ENCODE measurements around the gene PIK3AP1.
A peak's percentile ranks its signal among the peaks of the same experiment; 100 is the strongest.
"Not testable (repeated sequence)": the region's sequence is repeated elsewhere in the genome, so short reads cannot be mapped to it uniquely, and the experiment has no call there.

The PIK3AP1 gene

DNA sequence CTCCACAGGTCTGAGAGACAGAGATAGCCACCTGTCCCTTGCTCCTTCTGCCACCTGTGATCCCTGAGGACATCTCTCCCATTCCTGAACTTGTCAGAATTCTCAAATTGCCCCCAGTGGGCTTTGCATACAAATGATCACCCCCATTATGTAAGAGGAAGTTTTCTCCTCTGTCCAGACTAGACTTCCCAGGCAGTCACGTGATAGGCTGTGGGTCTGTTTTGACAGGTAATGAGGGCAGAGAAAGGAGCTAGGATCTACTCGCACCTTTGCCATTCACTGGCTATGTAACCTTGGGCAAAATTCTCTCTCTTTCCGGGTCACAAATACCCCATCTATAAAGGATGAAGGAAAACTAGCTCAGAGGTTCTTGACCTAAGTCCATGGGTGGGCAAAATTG, 112.1 kb downstream of the PIK3AP1 start:
- DNase-seq, result no peak

DNA sequence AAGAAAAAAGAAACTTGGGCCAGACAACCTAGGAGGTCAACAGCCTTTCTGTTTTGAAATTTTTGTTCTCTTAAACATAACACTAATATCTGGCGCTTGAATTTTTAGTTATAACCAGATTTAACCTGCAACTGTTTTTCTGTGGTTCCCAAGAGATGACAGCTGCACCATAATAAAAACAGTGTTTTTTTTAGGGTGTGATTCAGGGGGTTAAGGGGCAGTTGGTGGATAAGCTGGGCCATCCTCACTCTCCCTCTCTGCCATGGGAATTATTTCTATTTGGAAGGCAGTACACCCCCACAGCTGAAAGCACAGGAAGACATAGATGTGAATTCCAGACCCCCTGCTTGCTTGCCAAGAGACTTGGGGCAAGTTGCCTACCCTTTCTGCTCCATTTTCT, 113.4 kb downstream of the PIK3AP1 start:
- DNase-seq, result no peak

DNA sequence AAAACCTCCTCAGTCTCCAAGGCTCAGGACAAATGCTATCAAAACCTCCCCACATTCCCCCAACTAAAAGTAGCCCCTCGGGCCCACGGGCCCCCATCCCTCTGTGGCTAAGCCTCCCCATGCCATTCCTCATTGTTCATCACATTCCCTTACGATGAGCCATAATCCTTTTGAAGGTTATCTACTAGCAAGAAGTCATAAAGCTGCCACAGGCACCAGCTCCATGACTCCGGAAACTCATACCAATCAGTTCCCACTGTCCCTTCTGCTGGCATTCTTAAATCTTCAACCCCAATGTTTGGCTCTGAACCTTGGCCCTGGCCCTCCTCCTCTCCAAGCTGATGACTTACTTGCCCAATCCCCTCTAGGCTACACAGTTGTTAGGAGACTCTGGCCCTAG, 114.1 kb downstream of the PIK3AP1 start:
- DNase-seq, result no peak

DNA sequence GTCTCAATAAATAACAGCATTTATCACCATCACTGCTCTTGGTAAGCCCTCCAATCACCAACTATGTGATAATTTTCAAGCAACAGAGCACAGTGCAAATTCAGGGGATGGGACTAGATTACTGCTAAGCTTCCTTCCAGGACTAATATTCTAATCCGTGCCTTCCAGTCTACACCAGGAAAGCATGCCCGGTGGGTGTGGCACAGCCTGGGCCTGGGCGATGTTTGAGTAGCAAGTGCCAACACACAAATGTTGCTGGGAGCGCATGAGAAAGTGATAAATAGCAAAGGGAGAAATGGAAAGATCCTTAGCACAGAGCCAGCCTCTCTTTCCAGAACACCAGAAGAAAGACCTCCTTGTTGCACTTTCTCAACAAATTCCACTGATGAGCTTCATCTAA, 120.0 kb downstream of the PIK3AP1 start:
- DNase-seq, result no peak

DNA sequence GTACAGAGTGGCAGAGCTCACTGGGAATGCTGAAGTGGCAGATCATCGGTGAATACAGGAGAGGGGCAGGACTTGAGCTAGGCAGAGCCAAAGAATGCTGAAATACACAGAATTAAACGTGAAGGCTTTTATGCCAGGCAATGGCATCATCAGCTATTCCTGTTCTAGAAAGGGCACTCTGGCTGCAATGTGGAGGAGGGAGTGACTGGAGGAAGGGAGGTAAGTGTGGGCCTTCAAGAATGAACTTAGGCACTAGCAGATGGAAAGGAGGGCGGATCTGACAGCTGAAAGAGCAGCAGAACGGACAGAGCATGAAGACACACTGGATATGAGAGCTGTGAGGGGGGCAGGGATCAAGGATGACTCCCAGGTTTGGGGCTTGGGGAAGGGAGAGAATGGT, 121.5 kb downstream of the PIK3AP1 start:
- DNase-seq, result no peak

DNA sequence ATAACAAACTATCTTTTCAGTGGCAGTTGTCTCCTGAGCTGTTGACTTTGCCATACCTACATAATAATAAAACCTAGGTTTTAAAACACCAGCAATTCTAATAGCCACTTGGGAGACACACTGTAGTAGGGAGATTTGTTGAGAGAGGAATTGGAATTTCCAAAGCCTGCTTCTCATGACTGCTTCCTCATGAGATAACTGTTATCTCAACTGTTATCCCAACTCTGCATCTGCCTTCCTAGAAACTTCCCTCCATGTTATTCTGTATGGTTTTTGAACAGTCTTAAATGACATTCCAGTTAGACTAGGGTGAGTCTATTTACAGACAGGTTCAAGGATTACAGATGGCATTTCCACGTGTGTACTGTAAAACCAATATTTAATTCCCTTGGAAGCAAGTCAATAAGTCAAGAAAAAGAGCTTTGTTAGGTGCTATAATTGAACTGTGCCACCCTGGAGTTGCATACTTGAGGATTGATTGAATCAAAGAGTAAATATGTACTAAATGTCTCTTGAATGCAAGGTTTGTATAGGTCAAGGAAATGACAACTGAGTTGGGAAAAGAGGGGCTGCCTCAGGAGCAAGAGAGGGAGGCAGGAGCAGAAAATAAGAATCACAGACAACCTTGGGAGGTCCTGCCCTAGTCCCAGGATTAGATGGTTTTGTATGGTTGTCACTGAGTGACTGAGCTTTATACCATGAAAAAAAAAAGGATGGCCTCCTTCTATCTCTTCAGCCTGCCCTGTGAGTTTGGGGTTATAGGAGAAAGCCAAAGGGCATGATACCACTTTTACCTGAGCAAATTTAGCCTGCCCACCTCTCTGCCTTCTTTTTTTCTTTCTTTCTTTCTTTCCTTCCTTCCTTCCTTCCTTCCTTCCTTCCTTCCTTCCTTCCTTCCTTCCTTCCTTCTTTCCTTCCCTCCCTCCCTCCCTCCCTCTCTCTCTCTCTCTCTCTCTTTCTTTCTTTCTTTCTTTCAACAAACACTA, 123.6 kb downstream of the PIK3AP1 start:
- no peak for DNase-seq

DNA sequence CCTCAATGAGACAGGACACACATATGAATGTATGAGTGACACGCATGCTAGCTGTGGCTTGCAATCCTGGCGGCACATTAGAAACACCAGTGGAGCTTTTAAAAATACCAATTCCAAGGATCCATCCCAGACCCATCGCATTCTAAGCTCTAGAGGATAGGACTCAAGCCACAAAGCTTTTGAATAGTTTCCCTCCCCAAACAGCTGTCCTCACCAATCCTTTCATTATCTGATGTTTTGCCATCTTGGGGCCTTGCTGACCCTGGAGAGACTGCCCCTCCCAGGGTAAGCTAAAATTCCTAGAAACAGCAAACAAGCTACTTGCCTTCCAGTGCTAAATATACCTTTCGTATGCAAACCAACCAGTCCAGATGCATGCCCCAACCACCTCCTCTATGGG, 124.6 kb downstream of the PIK3AP1 start:
- no peak for DNase-seq

DNA sequence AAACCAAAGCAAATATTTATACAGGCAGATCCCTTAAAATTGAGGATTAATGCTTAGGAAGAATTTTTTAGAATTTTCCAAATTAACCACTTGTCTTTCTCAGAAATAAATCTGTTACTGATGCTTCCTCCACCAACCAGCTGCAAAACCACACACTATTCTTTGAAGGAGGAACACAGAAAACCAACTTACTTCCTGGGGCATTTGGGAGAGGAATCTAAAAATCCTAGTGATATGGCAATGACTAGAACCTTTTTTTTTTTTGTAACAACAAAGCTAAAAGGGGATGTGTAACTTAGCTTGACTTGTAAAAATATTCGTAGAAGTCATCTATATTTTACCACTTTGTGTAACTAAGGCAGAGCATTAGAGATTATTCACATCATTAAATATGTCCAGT, 128.4 kb downstream of the PIK3AP1 start:
- no peak for DNase-seq

DNA sequence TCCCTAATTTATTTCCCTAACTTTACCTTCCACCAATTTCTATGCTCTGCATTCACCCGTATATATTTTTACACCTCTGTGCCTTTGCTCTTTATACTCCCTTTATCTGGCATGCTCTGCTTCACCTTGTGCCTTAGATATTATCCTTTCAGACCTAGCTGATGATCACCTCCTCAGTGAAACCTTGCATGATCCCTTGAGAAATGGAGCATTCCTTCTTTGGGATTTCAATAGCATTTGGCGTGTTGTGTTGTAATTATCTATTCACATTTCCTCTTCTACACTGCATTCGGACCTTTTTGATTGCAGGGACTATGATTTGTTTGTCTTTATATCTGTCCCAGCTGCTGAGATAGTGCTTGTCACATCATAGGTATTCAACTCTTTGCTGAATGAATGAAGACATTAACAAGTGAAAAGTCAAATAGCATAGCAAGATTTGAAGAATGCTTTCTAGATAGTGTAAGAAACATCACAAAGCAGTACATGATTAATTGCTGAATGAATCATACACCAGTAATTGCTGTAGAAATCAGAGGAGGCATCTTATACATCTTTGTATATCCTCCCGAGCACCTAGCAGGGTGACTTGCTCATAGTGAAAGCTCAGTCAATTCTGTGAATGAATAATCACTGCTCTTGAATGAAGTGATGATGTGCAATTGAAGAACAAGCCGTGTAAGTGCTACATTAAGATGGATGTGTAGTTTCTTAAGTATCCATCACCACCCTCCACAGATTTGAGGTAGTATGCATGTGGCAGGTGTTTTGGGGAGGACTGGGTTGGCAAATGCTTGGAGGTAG, 131.5 kb downstream of the PIK3AP1 start:
- no peak for DNase-seq

DNA sequence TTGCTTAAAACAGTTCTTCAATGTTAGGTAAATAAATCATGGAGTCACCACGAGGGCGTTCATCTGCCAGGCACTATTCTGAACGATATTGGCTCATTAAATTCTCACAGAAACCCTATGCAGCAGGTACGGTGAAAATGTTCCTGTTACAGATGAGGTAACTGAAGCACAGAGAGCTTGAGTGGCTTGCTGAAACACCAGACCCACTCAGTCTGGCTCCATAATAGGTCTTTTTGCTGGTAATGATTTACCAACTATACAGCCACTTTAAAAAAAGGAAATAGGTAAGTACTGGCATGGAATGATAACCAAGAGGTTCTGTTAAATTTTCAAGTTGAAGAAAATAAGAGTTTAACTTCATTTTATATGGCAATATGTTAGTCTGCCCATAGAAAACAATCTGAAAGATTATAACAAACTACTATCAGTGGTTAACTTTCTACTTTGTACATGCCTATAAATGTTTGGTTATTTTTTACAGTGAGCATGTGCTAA, 132.2 kb downstream of the PIK3AP1 start:
- no peak for DNase-seq

DNA sequence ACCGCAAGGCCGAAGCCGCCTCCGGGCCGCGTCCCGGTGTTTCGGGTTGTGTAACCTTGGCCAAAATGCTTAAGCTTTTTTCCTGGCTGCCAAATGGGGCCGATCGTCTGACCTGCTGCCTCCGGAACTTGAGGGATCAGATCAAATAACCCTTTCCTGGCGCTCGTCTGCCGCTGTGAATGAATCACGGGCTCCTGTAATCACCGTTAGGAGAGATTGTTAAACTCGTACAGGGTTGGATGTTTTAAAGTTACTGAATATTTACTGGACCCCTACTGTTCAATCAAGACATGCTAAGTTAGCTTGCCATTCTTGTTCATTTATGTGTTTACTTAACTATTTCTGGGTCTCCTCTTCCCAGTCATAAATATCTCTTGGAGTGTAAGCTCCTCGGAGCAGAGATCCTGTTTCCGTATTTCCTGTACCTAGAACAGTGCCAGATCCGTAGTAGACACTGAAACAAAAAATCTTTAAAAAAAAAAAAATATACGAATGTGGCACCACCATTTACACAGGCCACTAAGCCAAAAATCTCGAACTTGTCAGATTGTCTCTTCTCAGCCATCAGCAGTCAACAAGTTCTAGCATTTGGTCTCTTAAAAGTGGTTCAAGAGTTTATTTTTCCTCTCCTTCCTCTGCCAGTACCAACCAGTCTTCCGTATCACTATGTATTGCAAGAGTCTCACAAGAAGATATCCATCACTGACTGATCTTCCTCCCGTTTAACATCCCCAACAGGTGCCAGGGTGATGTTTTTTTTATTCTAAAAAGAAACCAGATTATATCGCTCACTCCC, 132.9 kb downstream of the PIK3AP1 start:
- peak; percentile 15 for DNase-seq

DNA sequence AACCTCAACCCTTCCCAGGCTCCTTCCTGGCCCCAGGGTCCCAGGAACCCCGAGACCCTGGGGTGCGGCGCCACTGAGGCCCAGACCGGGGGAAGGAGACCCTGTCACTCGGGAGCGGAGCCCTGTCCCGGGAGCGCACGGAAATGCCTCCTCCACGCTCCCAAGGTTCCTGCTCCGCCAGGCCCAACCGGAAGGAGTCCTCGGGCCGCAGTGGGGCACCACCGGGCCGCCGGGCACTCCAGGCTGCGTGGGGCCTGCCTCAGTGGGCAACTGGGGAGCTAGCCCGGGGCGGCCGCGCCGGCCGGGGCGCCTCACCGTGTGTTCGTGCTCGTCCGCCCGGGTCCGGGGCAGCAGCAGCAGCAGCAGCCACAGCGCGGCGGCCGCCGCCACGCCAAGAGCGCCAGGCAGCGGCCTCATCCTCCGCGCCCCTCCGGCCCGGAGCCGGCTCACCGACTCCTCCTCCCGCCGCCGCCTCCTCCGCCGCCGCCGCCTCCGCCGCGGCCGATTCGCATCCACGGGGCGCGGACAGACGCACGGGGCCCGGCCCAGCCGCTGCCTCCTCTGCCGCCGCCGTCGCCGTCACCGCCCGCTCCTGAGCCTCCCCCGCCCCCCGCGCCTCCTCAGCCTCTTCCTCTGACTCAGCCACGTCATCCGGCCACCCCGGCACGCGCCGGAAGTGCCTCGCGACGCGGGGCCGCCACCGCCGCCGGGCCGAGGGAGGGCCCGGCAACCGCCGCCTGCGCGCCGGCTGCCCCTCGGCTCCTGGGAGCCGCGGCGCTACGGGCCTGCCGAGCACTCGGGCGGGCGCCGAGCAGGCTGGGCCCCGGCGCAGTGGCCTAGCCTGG, 133.7 kb downstream of the PIK3AP1 start, which contains the start of gene TM9SF3:
TM9SF3 (minus strand) TSS at position 594 of the 845 bp plus-strand sequence; CDS start at position 417, 177 bp downstream.
- peak; percentile 93 for DNase-seq

DNA sequence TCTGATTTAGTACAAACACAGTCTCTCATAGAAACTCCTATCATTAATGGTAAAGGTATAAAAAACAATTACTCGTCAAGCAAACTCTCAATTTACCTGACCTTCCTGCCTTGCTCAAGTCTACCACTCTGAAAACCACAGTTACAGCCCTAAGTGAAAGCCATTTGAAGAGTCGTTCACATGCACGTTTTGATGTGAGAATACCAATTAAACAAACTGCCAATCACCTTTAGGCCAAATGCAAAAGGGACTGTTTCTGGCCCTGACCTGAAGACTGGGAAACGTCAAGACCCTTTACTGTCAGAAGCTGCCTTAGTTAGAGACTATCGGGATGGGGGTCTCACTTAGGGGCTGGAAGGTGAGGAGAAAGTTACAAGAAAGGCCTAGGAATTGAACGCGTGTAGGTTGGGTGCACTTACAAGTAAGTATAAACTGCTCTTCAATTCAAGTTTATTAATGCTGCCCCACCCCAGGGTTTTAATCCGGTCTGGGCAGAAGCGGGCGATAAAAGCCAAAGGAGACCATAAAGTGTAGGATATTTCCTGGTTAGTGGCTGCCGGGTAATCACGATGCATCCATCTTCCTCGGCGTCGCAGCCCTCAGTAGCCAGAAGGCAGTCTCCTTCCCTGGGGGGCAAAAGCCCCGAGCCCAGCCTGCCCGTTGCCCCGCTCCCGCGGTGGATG, 134.4 kb downstream of the PIK3AP1 start:
- peak; percentile 65 for DNase-seq

DNA sequence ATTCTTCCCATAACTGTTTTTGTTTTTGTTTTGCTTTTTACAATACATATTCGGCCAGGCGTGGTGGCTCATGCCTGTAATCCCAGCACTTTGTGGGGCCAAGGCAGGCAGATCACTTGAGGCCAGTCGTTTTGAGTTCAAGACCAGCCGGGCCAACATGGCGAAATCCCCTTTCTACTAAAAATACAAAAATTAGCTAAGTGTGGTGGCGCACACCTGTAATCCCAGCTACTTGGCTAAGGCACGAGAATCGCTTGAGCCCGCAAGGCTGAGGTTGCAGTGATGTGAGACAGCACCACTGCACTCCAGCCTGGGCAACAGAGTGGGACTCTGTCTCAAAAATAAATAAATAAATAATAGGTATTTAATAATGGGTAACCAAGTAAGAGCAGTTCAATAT, 135.8 kb downstream of the PIK3AP1 start:
- DNase-seq, result no peak

DNA sequence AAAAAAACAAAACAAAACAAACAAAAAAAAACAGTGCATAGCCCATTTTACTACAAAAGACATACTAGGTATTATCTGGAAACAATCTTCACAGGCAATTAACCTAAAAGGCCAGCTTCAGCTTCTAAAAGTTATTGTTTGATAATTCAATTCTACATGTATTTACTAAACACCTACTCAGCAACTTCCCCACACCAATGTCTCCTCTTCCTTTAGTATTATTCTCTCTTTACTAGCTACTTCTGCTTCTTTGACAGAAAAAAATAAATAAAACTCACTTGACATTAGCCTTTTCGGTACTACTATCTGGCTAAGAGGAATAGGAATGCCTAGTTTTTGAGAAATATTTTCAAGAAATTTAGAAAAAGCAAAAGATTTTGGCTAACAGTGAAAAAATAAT, 136.3 kb downstream of the PIK3AP1 start:
- no peak for DNase-seq

DNA sequence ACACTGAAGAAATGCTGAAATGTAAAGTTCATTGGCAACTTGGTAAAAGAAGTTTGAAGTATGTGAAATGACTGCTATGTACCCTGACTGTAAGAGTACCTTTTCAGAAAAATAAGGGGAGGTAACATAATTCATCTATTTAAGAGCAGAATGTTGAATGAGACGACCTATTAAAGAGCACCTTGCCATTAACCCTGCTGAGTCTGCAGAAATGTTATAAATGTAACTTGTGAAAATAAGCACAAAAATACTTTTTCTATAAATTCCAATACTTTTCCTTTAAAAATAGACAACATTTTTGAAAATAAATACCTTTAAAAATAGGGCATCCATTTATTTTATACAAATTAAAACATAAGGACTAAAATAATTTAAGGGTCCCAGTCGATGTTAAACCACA, 141.2 kb downstream of the PIK3AP1 start:
- DNase-seq, result no peak

DNA sequence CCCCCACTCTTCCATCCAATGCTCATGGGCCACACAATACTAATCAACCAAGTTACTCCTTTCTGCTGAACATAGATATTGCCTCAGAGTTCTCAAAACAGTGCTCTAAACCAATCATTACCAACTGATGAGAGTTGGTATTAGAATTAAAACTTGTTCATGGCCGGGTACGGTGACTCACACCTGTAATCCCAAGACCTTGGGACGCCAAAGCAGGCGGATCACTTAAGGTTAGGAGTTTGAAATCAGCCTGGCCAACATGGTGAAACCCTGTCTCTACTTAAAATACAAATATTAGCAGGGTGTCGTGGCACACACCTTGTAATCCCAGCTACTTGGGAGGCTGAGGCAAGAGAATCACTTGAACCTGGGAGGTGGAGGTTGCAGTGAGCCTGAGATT, 141.7 kb downstream of the PIK3AP1 start:
- no peak for DNase-seq

DNA sequence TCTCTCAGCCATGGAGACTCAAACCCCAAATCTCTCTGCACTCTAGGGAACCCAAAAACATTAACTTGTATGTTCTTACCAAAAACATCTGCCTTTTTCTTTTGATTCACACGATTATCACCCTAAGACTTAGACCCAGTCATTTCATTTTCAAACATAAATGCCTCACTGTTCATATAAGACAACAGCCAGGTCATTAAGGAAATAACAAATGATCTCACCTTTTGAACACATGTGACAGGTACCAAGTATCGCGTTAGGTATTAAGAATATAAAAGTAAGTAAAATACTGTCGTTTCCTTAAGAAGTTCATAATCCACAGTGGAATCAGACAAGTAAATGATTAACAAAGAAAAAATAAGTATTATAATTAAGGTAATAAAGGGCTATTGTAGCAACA, 142.3 kb downstream of the PIK3AP1 start:
- no peak for DNase-seq

DNA sequence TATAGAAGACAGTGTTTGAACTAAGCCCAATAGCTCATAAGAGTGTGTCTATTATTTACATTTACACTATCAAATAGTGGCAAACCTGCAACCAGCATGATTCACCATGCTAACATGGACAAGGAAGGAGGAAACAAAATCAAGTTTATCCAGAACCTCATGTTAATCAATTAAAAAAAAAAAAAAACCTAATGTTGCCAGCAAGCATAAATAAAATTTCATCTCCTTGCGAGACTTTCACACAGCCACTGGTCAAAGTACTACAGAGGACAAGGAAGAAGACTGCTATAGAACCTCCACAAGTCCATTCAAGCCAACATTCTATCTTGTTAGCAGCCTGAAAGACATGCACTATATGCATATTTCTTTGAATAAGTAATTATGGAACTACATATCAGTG, 143.2 kb downstream of the PIK3AP1 start:
- DNase-seq, result no peak

DNA sequence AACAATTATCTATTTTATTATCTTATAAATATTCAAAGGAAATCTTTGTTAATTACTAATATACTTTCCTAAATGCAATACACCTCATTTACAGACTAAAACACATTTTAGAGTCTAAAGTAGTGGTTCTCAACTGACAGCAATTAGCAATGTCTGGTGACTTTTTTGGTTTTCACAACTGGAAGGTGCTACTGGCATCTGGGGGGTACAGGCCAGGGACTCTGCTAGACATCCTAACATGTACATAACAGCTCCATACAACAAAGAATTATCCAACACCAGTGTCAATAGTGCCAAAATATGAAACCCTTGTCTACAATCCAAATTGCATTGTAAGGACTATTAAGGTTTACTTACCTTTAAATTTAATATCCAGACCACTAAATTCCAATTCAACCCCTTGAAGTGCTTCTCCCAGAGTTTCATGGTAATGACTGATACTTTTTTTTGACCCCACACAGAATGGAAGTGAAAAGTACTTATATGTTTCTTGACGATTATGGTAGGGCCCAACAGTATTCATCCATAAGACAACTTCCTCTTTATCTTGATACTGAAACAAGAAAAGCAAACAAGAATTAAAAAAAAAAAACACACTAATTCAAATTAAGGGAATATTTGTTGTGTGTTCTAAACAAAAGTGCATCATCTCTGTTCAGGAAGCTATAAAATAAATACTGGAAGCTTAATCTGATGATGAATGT, 143.9 kb downstream of the PIK3AP1 start:
- DNase-seq, result no peak

DNA sequence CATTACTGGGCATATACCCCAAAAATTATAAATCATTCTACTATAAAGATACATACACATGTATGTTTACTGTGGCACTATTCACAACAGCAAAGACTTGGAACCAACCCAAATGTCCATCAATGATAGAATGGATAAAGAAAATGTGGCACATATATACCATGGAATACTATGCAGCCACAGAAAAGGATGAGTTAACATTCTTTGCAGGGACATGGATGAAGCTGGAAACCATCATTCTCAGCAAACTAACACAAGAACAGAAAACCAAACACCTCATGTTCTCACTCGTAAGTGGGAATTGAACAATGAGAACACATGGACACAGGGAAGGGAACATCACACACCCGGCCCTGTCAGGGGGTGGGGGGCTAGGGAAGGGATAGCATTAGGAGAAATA, 145.8 kb downstream of the PIK3AP1 start:
- DNase-seq, result not testable (repeated sequence)
